HG03342 (cell line): ENCODE measurements around the gene RPA1.

Experiments
- ATAC-seq: cut with Tn5 transposase; IDR thresholded peaks from one replicate; pipeline ENCODE4 v1.9.1; 2021; ENCODE audit warnings: mild to moderate bottlenecking, moderate library complexity; ENCODE audit not compliant: unreplicated experiment

RPA1 gene

DNA sequence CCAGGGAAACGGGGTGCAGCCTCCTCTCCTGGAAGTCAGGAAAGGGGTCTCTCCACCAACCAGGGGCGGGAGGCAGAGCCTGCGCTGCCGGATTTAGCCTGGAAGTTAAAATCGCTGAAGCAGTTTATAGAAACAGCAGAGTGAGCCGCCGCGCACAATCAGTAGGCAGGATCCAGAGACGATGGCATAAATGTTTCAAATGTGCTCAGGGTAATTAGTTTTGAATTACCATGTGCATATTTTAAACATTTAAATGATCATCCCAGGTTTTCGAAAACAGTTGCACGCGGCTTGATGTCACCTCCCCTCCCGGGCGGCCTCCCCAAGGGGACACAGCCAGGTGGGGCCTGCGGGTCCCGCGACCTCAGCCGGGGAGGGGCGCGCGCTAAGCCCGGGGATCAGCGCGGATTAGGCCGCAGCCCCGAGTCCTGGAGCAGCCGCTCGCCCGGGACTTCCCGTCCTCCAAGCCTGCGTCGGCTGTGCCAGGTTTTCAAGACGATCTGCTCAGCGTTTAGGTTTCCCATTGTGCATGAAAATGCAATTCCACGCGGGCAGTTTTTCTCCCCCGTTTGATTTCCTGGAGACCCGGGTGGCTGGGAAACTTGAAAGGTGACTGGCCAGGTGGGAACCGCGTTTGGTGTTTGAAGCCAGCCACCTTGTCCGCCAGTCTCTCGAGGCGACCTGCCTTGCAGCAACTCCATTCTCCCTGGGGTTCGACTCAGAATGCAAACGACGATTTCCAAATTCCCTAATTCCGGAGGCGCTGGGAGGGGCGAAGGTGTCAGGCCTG, 78.3 kb downstream of the RPA1 start:
- ATAC-seq = no peak

DNA sequence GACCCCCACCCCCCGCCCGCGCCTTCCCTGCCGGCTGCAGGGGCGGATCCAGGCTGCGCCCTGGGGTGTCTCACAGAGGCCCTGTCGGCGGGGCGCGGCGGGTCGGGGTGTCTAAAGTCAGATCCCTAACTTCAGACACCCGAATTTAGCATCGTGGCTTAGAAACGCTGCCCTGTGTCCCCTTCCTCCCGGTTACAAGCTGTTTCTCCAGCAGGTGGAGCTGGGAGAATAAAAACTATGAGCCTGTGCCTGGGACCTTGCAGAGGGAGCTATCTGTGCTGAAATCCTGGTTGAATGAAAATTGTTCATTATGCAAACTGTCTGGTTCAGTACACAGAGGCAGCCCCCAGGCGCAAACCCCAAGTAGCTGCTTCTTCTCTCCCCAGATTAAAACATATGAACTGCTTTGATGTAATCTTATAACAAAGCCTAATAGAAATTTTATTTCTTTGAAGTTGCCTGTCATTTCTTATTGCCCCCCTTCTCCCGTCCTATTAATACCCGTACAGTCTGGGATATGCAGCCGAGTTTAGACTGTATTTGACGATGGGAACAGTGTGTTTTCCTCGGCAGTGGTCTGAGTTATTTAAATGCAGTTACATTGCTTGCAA, 79.0 kb downstream of the RPA1 start:
- ATAC-seq = no peak

DNA sequence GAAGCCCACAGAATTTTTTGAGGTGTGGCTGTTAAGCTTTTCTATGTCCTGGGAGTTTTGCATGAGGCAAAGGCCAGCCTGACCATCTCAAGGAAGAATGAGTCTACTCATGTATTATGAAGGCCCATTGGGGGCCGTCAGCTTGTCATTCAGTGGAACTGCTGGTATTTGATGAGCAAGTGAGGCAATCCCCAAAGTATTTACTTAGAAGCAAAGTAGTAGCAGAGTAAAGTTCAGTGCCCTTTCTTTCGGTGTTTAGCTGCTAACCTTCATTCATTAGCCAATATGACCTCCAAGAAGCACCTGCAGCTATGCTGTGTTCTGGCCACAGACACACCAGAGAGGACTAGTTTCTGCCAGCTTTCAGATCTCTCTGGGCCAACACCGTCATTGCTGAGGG, 80.2 kb downstream of the RPA1 start:
- no peak for ATAC-seq

DNA sequence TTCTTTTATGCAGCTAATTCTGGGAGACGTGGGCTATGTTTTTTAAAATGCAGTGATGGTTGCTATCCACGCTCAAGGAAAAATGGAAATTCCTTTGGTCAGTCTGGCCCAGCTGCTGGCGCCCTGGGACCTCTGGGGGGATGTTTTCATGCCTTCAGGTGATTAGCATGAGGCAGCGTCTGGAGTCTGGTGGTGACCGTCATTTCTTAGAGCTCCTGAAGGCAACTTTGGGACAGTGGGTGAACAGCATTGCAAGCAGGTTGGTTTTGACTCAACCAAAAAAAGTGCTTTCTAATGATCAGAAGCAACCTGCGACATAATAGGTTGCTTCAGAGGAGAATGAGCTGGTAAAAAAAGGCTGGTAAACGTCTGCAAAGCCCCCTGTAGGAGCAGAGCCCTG, 82.3 kb downstream of the RPA1 start:
- ATAC-seq = no peak

DNA sequence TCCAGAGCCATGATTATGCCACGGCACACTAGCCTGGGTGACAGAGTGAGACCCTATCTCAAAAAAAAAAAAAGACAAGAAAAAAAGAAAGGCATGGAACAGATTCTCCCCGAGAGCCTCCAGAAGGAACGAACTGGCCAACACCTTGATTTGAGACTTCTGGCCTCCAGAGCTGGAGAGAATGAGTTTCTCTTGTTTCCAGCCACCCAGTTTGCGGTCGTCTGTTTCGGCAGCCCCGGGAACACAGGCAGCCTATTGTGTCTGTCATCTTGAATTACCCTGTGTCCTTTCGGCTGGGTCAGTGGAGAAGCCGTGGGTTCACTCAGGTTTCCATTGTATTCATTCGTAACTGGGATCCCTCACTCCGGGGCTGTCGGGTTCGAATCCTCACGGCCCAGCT, 83.9 kb downstream of the RPA1 start:
- no peak for ATAC-seq

DNA sequence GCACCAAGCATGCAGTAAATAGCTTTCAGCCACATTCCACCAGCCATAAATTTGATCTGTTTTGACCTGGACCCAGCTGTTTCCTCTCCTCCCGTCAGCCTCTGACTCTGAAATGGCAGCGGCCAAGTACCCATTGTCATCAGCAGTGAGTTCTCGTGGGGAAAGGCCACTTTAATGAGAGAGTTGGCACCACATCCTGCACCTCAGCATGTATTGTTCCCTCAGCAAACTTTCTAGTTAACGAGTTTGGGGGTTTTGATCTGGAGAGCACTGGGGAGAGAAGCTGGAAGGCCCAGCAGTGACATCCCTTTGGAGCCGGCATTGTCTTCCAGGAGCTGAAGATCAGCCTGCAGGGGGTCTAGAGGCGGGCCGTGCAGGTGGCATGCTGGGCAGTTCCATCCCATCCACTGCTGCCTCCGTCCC, 84.9 kb downstream of the RPA1 start:
- no peak for ATAC-seq

DNA sequence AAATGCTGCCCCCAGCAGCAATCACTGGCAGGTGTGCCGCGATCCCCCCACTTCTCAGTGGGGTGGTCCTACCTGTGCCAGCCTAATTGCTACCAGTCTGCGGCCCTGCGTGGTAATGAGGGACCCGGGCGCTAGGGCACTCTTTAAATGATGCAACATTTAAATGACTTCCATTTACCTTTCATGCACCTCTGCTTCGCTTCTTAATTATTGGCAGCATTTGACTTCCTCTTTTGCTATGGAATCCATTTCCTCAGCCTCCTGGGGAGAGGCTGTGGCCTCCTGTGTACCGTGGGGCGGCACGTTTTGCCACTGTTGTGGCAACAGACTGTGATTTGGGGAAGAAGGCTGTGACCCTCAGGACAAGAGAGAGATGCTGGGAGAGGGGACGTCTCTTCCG, 86.1 kb downstream of the RPA1 start:
- no peak for ATAC-seq

DNA sequence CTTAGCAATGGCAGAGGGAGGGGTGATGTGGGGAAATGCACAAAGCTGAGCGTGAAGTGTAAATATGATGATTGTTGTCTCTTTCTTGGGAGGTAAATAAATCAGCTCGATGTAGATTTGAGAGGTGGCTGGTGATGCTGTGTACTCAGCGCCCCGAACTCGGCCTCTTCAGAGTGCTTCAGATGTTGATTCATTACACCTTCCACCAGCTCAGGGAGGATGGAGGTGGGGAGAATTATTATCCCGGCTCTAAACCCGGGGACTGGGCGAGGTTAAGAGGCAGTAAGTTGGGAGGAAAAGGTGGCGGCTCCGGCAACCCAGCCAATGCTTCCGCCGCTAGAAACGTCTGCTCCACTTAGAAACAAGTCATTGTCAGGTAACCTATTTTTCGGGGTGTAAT, 86.5 kb downstream of the RPA1 start:
- no peak for ATAC-seq

DNA sequence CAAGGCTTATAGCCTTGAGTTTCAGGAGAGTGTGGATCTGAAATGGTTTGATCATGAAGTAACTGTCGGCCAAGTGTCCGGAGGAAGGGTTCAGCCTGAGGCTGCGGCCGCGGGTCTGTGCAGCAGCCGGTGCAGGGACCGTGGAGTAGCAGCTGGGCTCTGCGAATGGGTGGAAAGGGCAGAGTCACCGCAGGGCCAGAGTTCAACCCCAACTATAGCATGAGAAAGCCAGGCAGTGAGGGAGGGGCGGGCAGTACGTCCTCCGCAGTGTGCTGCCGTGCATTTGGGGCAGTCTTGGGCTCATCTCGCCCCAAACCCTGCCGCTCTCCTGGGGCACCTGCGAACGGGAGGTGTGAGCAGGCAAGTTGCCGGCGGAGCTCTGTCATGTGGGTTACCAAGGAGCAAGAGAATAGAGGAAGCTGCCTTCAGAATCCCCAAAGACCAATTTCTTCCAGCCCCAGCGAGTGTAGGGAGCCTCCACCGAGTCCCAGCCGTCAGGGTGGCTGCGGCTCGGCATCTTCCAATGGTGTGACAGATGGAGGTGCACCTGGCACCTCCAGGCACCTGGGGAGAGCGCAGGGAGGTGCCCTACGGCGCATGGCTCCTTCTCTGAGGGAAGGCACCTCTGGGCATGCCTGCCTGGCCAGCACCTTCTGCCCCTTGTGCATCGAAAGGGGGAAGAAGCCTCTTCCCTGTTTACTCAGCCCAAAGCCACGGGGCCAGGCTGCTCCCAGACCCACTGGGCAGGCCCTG, 87.3 kb downstream of the RPA1 start:
- ATAC-seq = no peak

DNA sequence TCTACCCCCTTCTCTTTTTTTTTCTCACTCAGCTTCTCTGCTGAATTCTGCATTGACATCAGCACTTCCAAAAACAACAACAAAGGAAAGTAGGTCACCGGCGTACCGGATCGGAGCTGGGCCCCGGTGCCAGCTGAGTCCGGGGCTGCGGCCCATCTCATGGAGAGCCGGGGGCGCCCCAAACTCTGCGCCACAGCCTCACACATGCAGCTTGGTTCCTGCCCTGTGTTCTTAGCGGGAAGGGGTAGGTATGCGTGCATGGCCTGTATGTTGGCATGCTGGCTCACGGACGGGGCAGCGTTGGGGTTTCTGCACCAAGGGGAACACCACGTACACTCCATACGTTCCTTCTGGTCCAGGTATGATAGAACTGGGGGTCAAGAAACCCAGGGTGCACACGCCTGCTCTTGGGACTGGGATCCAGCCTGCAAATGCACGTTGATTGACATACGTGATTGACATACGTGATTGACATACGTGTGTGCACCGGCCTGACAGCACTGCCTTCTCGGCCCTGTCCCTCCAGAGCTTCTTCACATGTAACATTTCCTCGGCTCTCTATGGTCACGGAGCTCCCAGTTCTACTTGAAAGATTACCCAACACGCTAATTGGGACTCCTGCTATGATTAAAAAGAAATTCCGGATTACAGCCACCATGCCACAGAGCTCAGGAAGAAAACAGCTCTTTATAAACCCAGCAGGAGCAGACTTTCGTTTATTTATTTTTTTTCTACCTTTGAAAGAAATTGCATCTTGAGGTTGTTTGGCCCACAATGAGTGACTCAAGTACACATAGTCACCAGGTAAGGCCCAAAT, 88.7 kb downstream of the RPA1 start:
- no peak for ATAC-seq

DNA sequence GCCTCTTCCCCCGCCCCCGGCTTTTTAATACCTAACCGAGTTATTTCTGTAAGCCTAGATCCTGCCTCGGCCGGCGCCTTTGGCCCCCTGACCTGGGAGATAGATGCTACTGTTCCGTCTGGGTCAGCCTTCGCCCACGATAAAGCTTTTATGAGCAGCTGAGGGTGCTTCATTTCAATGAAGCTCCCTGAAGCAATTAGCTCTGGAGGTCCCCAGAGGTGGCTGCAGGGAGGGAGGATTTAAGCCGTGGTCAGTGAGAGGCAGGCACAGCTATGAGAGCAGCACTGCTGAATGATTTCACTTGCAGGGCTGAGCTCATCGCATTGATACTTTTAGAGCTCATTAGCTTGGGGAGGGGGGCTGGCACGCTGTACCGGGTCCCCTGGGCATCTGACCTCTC, 89.4 kb downstream of the RPA1 start:
- ATAC-seq = no peak

DNA sequence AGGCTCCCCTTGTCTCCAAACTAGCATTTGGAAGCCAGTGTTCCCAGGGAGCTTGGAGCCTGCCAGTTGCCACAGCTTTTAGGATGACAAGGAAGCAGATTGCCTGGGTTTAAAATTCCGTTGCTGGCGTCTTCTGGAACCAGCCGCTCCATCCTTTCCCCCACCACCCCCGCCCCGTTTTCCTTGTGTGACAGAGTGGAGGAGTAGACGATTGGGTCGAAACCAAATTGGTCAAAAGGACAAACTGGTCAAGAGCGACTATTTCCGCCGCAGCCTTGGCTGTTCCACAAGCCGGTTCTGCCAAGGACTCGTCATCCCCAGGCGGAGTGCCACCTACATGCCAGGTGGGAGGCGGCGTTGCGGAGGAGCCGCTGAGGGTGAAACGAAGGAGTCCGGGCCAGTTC, 91.1 kb downstream of the RPA1 start:
- no peak for ATAC-seq

DNA sequence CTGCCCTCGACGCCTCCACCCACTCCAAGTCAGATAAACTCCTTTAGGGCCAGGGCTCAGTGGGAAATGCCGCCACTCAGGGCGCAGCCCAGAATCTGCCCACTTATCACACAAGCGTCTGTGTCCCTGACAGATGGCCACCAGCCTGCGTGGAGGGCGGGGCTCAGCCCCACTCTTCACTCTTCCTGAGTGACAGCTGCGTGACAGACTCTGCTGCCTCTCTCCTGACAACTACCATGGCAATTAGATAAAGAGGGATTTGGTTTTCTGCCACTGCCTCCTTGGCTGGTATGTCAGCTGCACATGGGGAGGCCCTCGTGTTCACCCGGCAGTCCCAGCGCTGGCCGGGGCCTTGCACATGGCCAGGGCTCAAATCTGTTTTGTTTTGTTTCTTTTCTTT, 99.2 kb downstream of the RPA1 start:
- no peak for ATAC-seq

DNA sequence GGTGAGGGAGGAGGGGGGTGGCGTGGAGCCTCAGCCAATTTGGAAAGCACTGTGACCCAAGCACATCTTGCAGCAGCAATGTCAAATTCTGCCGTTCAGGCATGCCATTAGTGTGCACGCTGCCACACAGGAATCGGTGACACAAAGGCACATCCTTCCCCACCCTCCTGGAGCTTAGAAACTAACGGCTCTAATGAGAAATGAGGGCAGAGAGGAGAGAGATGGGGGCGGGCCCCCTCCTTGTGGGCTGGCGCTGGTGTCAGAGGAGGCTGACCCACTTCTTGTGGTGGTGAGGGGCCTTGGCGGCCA, 100.5 kb downstream of the RPA1 start:
- no peak for ATAC-seq

DNA sequence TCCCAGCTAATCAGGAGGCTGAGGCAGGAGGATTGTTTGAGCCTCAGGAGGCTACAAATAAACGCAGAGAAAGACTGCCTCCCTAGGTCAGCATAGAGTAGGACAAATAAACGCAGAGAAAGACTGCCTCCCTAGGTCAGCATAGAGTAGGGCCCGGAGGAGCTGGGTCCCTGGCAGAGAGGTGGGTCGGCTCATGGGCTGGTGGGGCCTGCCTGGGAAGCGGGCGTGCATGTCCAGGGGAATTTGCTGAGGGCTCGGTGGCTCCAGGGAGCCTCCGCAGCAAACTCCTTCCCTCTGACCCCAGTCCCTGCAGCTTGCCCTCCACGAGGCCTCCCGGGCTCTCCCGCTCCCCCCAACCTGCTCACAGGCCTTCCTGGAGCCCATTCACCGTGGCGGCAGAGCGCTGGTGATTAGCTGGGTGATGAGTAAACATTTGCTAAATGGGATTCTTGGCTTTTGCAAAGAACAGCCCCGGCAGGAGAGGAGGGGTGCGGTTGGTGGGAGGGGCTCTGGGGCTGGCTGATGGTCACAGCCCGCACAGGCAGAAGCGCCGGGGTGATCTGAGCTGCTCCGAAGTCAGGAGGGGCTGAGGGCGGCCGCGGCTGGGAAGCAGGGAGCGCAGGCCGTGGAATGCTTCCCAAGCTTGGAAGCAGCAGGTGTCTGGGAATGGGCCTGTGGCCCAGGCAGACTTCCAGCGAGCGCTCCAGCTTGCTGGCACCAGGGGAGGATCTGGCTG, 102.2 kb downstream of the RPA1 start:
- no peak for ATAC-seq

DNA sequence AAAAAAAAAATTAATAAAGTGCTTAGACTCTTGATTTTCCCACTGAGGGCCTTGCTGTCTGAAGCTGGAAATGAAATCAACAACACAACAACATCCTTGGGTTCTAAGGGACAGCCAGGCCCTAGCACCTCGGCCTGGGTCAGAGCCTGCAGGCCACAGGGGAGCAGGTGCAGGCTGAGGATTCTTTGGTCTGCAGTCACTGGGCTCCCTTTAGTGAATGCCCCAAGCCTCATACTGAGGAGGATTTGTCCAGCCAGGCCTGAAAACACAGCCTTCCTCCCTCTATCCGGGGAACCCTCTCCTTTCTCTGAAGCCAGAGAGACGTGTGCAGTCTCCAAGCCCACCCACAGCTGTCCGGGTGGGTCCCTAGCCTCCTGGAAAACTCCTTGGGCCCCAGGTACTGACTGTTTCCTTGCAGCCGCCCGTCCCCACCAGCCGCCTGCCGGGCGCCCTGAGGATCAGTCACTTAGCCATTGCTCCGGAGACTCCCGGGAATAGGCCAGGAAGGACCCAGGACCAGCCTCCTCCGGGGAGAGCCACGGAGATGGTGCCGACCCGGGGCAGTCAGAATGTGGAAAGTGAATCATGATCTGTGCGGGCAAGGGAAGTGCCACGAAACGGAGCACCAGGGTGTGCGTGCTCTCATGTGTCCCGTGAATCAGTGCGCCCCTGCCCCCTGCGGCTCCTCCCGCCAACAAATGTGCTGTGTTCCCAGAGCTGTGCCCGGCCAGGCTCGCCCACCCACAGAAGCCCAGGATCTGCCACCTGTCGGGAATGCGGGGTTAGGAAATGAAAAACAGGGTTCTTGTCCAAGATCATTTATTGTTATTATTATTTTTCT, 104.3 kb downstream of the RPA1 start:
- no peak for ATAC-seq

DNA sequence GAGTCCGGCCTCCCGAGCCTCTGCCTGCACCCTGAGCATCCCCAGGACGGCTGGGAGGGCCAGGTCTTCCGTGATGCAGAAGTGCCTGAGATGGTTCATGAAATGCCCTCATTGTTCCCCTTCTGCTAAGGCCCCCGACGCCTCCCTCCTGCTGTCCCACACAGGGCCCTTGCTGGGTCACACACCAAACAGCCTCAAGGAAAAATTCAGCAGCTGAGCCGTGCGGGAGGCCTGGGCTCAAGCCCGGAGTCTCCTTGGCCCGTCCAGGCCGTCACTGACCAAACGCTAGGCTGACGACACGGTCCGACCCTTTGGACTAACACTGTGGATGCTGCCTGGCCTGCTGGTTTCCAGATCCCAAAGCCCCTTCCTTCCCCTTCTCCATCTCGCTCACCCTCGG, 105.1 kb downstream of the RPA1 start:
- no peak for ATAC-seq

DNA sequence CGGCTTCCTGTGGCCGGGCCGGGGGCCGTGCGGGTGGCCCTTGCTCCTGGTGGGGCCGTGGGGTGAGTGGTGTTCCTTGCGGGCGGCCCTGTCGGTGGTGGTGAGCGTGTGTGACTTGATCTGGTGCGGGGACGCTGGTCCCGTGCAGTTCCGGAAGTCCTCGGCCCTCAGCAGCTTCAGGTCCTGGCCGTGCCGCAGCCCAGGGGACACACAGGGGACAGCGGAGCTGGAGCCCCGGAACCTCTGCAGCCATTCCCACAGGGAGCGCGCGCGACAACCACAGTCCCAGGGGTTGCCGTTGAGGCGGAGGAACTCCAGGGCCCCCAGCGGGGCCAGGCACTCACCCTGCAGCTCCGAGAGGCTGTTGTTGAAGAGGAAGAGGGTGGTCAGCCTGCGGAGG, 107.0 kb downstream of the RPA1 start:
- ATAC-seq = no peak

DNA sequence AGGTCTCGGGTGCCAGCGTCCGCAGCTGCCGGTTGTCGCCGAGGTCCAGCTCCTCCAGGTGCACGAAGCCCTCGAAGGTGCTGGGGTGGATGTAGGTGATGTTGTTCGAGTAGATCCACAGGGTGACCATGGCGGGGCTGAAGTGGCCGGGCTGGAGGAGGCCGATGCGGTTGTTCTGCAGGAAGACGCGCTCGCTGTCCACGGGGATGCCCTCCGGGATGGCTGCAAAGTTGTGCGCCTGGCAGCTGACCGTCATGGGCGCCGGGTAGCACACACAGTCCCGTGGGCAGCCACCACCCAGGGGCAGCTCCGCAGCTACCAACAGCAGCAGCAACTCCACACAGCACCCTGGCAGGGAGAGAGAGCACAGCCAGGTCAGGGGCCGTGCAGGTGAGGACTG, 107.7 kb downstream of the RPA1 start:
- ATAC-seq = no peak
